Fibroblast of skin of abdomen (primary cell): ENCODE measurements around the gene KLHL40. TPM values are rescaled to one million over a fixed set of nuclear protein-coding genes. Genes with fewer than 3 reads are reported as not detected.
A peak's percentile ranks its signal among the peaks of the same experiment; 100 is the strongest.

Source experiments
- DNase-seq: peaks from one replicate; pipeline ENCODE4 v3.0.0-alpha.2; 2013
- polyA plus RNA-seq, 2 experiments: library from polyadenylated mRNA; unstranded; fragments of 120-200 nt; gene quantifications; one replicate each; pipeline ENCODE4 v1.2.1, GENCODE V29; 2013; ENCODE audit not compliant: insufficient read length in 2 of 2

Gene KLHL40, protein sequence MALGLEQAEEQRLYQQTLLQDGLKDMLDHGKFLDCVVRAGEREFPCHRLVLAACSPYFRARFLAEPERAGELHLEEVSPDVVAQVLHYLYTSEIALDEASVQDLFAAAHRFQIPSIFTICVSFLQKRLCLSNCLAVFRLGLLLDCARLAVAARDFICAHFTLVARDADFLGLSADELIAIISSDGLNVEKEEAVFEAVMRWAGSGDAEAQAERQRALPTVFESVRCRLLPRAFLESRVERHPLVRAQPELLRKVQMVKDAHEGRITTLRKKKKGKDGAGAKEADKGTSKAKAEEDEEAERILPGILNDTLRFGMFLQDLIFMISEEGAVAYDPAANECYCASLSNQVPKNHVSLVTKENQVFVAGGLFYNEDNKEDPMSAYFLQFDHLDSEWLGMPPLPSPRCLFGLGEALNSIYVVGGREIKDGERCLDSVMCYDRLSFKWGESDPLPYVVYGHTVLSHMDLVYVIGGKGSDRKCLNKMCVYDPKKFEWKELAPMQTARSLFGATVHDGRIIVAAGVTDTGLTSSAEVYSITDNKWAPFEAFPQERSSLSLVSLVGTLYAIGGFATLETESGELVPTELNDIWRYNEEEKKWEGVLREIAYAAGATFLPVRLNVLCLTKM
- 0.30 TPM for polyA plus RNA-seq (2013, experiment 1 of 2; ENCODE audit: insufficient read length)
- 0.26 TPM for polyA plus RNA-seq (2013, experiment 2 of 2; ENCODE audit: insufficient read length)

DNA sequence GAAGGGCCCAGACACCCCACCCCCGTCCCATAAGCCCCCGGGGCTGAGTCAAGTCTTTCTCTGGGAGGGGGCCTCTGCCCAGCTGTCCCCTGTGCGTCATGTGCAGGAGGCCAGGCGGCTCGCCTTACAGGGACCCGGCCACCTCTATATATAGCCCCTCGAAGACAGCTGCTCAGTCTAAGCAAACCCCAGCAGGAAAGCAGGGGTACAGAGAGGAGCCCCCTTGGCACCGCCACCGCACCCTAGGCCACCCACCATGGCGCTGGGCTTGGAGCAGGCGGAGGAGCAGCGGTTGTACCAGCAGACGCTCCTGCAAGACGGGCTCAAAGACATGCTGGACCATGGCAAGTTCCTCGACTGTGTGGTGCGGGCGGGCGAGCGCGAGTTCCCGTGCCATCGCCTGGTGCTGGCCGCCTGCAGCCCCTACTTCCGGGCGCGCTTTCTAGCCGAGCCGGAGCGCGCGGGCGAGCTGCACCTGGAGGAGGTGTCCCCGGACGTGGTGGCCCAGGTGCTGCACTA lies at the start of gene KLHL40:
KLHL40 (plus strand) TSS at position 175 of the 519 bp plus-strand sequence; CDS start at position 257, 82 bp downstream.
- DNase-seq: no peak

DNA sequence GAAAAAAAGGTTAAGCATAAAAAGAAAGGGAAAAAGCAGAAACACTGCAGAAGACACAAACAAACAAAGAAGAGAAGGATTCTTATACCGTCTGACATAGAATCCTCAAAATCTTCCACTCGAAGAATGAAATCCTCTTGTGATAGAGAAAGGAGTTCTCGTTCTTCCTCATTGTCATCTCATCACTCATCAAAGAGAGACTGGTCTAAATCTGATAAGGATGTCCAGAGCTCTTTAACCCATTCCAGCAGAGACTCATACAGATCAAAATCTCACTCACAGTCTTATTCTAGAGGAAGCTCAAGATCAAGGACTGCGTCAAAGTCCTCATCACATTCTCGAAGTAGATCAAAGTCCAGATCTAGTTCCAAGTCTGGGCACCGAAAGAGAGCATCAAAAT lies 48.3 kb upstream of the KLHL40 start:
- DNase-seq: no peak

DNA sequence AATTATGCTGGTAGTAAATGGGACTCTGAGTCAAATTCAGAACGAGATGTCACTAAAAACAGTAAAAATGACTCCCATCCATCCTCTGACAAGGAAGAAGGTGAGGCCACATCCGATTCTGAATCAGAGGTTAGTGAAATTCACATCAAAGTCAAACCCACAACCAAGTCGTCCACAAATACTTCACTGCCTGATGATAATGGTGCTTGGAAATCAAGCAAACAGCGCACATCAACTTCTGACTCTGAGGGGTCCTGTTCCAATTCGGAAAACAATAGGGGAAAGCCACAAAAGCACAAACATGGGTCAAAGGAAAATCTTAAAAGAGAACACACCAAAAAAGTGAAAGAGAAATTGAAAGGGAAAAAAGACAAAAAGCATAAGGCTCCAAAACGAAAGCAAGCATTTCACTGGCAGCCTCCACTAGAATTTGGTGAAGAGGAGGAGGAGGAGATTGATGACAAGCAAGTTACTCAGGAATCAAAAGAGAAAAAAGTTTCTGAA lies 46.9 kb upstream of the KLHL40 start:
- no peak for DNase-seq

DNA sequence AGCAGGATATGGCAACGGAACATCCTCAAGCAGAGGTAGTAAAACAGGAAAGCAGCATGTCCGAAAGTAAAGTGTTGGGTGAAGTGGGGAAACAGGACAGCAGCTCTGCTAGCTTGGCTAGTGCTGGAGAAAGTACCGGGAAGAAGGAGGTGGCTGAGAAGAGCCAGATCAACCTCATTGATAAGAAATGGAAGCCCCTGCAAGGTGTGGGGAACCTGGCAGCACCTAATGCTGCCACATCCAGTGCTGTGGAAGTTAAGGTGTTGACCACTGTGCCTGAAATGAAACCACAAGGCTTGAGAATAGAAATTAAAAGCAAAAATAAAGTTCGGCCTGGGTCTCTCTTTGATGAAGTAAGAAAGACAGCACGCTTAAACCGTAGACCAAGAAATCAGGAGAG lies 46.1 kb upstream of the KLHL40 start:
- DNase-seq: no peak

DNA sequence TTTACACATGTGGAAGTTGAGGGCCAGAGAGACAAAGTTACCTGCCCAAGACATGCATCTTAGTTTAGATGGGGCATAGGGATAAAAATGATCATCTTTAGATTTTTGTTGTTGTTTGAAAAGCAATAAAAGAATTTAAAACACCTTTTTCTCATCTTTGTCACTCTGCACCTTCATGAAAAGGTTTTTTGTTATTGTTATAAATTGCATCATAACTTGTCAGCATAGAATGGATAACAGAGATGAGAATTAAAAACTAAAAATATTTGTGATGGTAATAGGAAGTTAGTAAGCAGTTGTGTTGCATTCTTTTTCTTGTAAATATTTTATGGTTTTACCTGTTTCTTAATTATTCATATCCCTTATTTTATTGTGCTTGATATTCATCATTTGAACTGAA lies 45.2 kb upstream of the KLHL40 start:
- DNase-seq: no peak

DNA sequence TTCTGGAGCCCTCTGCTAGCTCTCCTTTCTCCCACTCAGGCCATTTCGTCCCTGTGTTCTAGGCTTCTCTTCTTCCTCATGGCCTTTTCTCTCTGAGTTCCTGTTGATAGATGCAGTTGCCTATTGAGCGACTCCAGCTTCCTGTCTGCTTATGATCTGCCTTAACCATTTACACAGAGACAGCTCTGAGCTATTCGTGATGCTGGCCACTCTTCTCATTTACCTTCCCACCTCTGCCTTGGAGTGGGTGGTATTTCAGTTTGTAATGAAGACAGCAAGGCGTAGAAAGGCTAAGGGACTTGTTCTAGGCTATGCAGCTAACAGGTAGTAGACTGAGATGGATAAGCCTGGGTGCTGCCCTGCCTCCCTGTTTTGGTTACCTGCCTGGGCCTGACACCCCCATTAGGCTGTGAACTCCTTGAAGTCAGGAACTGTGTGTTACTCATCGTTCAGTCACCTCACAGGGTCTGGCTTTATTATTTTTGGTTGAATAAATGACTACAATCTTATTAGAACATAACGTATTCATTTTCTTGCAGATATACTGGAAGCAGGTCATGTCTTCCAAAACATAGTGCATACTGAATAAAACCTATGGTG lies 44.5 kb upstream of the KLHL40 start:
- DNase-seq: no peak

DNA sequence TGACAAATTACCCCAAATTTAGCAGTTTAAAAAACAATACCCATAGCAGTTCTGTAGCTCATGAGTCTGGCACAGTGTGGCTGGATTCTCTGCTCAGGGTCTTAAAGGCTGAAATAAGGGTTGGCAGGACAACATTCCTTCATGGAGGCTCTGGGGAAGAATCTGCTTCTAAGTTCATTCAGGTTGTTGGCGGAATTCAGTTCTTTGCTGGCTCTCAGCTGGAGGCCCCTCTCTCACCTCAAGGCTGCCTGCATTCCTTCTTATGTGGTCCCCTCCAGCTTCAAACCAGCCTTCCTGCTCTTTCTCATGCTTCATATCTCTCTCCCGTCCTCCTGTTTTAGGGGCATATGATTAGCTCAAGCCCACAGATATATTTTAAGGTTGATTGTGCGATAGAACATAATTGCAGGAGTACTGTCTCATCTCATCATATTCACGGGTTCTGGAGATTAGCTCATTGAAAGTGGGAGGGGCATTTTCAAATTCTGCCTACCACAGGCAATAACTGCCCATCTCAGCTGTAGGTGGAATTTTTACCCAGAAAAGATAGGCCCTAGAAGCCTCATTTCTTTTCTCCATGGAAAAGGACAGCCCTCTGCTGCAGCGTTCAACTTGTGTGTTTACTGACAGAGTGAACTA lies 37.4 kb upstream of the KLHL40 start:
- no peak for DNase-seq

DNA sequence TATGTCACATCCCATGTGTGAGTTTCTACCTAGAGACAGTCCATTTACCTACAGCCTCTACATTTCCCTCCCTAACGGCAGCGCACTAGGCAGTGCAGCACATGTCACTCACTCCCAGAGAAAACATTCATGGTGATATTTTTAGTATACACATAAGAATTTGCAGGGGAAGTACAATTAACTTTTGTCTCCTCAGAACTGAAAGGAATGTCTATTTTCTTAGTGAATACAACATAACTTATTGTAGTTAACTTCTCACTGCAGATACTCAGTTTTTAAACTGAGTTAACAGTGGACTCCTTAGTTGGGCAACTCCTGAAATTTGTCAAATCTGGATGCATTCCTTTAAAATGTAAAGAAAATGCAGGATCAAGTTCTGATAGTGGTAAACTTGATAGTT lies 36.3 kb upstream of the KLHL40 start:
- DNase-seq: no peak

DNA sequence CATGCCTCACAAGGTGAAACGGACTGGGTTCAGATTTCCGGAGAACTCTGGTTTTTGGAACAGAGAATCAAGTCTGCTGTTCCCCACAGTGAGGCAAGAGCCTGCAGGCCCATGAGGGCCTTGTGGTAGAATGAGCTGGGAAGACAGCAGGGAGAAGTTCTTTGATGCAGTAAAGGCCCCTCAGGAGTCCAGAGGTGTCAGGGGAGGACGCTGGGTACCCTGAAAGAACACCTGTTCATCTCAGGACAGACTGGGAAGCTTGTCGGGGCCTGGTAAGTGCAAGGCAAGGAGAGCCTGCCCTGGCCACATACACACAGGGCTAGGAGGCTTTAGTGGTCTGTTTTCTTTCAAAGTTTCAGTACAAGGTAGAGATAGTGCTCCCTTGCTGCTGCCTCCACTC lies 35.6 kb upstream of the KLHL40 start:
- no peak for DNase-seq

DNA sequence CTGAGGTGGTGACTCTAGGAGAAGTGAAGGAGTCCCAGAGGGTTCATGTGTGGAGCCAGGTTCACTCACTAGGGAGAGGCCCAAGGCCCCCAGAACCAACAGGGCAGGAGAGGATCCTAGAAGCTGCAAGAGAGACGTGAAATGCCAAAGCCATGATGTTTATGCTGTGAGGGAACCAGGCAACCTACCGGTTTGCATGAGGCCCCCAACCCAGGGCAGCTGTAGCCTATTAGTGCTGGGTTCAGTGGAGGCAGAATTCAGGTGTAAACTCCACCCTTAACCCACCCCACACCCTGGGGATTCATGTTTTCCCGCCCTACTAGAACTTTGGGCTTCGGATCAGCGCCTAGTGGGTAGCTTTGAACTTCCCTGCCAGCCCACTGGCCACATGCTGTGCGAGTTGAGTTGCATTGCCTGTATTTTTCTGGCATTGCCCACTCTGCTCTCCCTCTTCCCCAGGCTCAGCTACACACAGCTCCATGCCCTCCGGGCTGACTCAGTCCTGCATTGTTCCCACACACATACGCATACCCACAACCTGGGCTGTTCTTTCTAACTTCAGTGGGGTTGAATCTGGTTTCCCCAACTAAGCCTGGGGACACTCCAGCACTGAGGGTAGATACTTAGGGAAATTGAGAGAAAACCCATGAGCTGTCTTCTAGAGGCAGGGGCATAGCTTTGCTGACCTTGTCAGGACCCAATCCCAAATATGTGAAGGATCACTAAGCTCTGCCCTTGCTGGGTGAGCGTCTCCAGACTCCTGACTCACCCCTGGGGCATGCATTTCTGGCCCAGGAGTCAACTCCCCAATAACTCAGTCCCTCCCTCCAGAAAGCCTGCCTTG lies 33.9 kb upstream of the KLHL40 start:
- peak; percentile 62 for DNase-seq

DNA sequence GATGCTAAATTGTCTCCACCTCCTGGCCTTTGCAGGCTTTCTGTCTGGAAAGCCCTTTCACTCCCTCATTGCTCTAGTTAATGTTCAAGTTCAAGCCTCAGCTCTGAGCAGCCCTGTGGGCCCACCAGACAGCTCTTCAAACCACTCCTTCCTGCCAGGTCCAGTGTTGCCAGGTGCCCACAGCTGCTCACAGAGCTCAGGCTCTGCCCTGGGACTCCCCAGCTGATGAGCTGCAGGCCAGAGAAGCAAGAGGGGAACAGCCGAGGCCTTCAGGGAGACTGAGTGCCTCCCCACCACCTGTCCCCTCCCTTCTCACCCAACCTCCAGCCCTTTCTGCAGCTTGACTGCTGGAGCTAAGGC lies 33.1 kb upstream of the KLHL40 start:
- no peak for DNase-seq

DNA sequence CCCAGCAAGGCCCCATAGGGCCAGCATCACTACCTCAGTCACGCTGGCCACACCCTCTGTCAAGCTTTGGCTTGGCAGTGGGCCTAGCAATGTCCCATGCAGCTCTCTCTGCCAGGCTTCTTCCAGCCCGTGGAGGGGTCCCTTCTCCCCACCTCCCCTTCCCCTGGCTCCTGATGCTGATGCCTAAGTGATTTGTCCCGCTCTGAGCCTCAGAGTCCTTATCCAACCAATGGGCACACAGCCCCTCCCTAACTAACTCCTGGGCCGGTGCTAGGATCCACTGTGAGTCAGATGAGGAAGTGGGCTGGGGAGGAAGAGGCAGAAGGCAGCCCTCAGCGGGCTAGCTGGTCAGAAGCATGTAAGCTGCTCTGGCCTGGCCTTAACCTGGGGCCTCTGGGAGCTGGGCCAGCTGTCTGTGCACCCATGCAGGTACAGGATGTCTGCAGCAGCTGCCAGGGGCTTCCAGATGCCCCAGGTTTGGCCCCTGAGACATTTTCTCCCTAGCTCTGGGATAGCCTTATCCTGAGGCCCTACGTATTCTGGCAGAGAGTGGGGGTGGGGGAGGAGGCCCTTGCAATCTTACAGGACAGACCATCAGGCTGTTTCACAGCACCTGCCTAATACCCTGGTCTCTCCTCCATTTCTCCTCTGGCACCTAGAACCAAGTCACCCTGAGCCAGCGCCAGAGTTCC lies 32.6 kb upstream of the KLHL40 start:
- peak; percentile 65 for DNase-seq

DNA sequence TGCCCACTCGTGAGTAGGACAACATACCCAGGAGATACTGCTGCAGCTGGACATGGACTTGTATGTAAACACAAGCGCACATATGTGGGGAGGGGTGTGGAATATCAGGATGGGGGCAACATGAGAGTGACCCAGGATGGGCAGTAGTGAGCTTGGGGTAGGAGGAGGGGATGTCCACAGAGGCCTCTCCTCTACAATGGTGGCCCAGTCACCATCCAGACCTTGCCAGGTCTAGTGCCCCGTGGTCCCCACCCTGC lies 32.1 kb upstream of the KLHL40 start:
- no peak for DNase-seq

DNA sequence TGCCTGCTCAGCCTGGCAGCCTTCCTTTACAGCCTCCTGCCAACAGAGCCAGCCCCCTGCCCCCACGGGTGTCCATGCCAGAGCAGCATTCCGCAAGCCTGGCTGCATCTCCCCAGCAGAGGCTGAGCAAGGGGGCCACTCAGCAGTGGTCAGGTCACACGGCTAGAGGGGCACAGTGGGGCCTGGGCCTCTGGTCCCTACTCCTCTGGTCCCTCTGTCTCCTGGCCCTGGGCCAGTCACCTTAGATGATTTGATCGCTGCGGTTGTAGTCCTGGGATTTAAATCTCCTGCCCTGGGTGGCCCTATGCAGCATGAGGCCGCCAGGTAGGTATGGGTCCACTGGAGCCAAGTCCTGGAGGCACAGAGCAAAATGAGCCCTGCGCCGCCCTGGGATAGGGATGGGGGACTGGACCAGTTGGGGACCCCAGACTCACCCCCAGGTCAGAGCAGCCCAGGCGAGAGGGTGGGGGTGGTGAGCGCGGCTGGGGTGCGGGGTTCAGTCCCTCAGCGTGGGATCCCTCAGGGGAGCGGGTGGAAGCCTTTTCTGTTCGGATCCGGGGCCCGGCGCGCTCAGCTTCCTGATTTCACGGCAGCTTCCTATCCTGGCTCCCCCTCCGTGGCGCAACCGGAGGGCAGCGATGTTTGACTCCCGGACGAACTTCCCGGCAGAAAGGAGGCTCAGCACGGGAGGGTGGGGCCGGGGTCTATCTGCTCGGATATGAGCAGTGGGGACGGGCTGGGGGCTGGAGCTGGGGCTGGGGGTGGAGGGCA lies 31.6 kb upstream of the KLHL40 start, which contains the start of gene ZBTB47:
ZBTB47 (plus strand) TSS at position 138 of the 771 bp plus-strand sequence. CDS start 4,659 bp downstream, outside the sequence.
- DNase-seq: no peak

DNA sequence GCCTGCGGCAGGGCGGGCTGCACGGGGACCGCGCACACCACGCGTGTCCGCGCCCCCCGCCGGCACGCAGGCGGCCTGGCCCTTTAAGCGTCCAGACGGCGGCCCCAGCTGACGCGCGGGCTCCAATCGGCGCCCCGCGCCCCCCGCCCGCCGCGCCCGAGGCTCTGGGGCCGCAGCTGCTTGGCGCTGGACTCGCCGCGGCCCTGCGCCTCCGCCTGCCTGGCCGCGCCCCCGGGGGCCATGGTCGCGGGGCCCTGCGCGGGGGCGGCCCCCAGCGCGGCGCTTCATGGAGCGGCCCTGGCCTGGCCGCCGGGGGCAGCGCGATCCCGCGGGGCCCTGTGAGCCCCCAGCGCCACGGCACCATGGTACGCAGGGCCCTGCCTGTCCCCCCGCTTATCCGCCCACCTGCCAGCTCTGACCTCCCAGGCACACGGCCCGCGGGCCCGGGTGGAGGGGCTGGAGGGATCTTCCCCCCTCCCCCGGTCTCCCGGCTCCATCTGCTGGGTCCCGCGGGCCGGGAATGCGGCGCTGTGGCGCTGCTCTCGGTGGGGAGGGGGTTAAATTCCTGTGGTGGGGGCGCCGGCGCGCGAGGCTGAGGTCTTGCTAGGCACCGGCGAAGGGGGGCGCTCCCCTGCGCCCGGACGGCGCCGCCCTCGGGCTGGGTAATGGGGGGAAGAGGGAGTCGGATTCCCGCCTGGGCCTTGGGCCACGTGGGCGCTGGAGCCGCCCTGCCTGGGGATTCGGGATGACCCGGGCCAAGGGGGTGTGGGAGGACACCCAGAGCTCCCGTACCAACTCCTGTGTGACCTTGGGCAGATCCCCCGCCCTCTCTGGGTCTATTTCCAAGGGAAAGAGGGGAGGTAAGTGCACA lies 30.8 kb upstream of the KLHL40 start:
- DNase-seq: peak; percentile 68

DNA sequence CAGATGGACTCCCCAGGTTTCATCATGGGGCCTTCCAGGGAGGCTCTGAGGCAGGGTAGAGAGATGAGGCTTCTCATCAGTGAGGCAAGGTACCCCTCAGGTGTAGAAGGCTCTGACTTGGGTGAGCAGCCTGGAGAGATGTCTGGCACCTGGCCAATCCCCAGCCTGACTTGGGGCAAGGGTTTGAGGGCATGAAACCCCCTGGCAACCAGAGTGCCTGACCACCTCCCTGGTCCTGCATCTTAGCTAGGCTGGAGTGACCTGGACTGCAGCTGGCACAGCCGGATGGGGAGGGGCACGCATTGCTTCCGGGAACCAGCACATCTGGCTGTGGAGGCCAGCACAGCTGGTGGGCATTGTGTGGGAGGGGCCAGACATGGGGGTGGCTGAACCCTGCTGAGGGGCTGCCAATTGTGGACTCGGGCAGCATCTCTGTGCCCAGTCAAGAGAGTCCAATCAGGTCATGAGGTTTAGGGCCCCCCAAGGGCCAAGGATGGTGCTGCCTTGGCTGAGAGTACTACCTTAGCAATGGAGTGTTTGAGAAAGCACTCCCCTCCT lies 29.9 kb upstream of the KLHL40 start:
- DNase-seq: no peak

DNA sequence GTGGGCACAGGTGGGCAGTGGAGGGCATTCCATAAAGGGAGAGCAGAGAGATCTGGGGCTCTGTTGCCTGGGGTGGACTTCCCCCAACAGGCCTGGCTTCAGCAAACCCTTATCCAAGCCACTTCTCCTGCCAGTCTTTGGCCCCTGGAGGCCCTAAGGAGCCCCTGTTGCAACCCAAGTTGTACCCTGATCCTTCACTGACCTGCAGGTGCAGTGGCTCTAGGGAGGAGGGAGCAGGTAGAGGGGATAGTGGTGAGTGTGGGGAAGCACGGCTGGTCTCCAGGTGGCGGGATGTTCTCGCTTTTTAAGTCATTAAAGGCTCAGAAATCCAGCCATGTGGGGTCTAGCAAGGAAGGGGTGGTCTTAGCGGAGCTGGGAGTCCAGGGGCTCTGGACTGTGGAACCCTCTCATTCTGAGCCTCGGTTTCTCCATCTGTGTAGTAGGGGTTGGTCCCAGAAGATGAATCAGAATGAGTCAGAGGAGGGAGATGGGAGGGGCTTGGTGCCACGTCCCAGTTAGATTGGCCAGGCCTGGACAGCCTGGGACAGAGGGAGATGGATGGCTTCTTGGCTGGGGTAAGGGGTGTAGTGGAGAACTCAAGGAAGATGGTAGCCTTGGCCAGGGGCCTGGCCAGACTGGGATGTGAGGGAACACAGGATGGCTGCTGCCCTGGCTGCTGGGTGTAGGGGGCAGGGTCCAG lies 29.2 kb upstream of the KLHL40 start:
- peak; percentile 44 for DNase-seq
